MM.1S (cell line): Measurements from ENCODE around the gene SCG3.
"Not testable (repeated sequence)": the region's sequence is repeated elsewhere in the genome, so short reads cannot be mapped to it uniquely, and the experiment has no call there.

Experiments
- DNase-seq: peaks from one replicate; pipeline ENCODE4 v3.0.0-alpha.2; 2015
- H2AFZ ChIP-seq: fragments of 300-600 bp; sonication (generic); 2 replicates; pipeline ENCODE4 v1.6.0; 2016; ENCODE audit warnings: antibody characterized with exemption, low read length
- H3F3A ChIP-seq: fragments of 300-600 bp; sonication (generic); 2 replicates; pipeline ENCODE4 v1.6.1; 2016; ENCODE audit warnings: mild to moderate bottlenecking, antibody characterized with exemption, low read length, moderate library complexity, mixed read lengths; ENCODE audit not compliant: insufficient read depth
- H3K27ac ChIP-seq: fragments of 300-600 bp; sonication (generic); 2 replicates; pipeline ENCODE4 v1.5.1; 2016; ENCODE audit warnings: mild to moderate bottlenecking, low read length
- H3K27me3 ChIP-seq: fragments of 300-600 bp; sonication (generic); replicated peaks from 2 replicates; pipeline ENCODE4 v1.6.0; 2016; ENCODE audit warnings: low read length; ENCODE audit not compliant: insufficient read depth
- H3K36me3 ChIP-seq: fragments of 300-600 bp; sonication (generic); replicated peaks from 2 replicates; pipeline ENCODE4 v1.6.1; 2016; ENCODE audit warnings: mild to moderate bottlenecking, low read length, mixed read lengths; ENCODE audit not compliant: insufficient read depth
- H3K4me1 ChIP-seq: fragments of 300-600 bp; sonication (generic); 2 replicates; pipeline ENCODE4 v1.6.1; 2016; ENCODE audit warnings: low read length, mixed read lengths
- H3K4me2 ChIP-seq: fragments of 300-600 bp; sonication (generic); 2 replicates; pipeline ENCODE4 v1.6.0; 2016; ENCODE audit warnings: low read depth, low read length
- H3K4me3 ChIP-seq: fragments of 300-600 bp; sonication (generic); 2 replicates; pipeline ENCODE4 v1.5.1; 2016; ENCODE audit warnings: low read length, mixed read lengths
- H3K79me2 ChIP-seq: fragments of 300-600 bp; sonication (generic); 2 replicates; pipeline ENCODE4 v1.6.1; 2016; ENCODE audit warnings: mixed run types, low read length, mixed read lengths
- H3K9ac ChIP-seq: fragments of 300-600 bp; sonication (generic); 2 replicates; pipeline ENCODE4 v1.6.1; 2016; ENCODE audit warnings: low read length, mixed read lengths
- H3K9me2 ChIP-seq: fragments of 300-600 bp; sonication (generic); replicated peaks from 2 replicates; pipeline ENCODE4 v1.6.1; 2016; ENCODE audit warnings: mild to moderate bottlenecking, low read length, mixed read lengths; ENCODE audit not compliant: insufficient read depth
- H3K9me3 ChIP-seq: fragments of 300-600 bp; sonication (generic); replicated peaks from 2 replicates; pipeline ENCODE4 v1.6.1; 2016; ENCODE audit warnings: mild to moderate bottlenecking, low read length, mixed read lengths; ENCODE audit not compliant: insufficient read depth
- H4K20me1 ChIP-seq: fragments of 300-600 bp; sonication (generic); 2 replicates; pipeline ENCODE4 v1.6.1; 2016; ENCODE audit warnings: mild to moderate bottlenecking, low read length, moderate library complexity, mixed read lengths; ENCODE audit not compliant: insufficient read depth
- EZH2 ChIP-seq: fragments of 300-600 bp; sonication (generic); optimal IDR thresholded peaks from 2 replicates; pipeline ENCODE3; 2017; ENCODE audit warnings: low read depth, mild to moderate bottlenecking, antibody characterized with exemption, low read length, mixed read lengths
- EZH2phosphoT487 ChIP-seq: fragments of 300-600 bp; sonication (generic); IDR thresholded peaks from 2 replicates; pipeline ENCODE4 v1.6.1; 2018; ENCODE audit warnings: antibody characterized with exemption, low read length
- TF ChIP-seq, protein P1 (sequence below): fragments of 300-600 bp; sonication (generic); IDR thresholded peaks from 2 replicates; pipeline ENCODE4 v1.5.1; 2016; ENCODE audit warnings: antibody characterized with exemption, low read length, mixed read lengths

Gene SCG3

GRCh38 chr15:51649659-51650521 is 31.4 kb upstream of the SCG3 start:
- no peaks in the 10 kb centered on the region for H3K79me2 ChIP-seq

GRCh38 chr15:51652084-51652668 is 29.1 kb upstream of the SCG3 start:
- no peaks in the 10 kb centered on the region for H3K36me3 ChIP-seq
- no peaks in the 10 kb centered on the region for H3K27me3 ChIP-seq
- no peak overlapping the region for H3K27ac ChIP-seq
- no peak overlapping the region for H3K4me2 ChIP-seq
- no peak for DNase-seq
- no peaks in the 10 kb centered on the region for H3F3A ChIP-seq
- no peaks in the 10 kb centered on the region for H4K20me1 ChIP-seq
- no peak overlapping the region for H3K4me3 ChIP-seq
- no peaks in the 10 kb centered on the region for H3K9me2 ChIP-seq
- TF ChIP-seq EZH2phosphoT487 (no peak), EZH2 (no peak)
- TF ChIP-seq, protein P1, sequence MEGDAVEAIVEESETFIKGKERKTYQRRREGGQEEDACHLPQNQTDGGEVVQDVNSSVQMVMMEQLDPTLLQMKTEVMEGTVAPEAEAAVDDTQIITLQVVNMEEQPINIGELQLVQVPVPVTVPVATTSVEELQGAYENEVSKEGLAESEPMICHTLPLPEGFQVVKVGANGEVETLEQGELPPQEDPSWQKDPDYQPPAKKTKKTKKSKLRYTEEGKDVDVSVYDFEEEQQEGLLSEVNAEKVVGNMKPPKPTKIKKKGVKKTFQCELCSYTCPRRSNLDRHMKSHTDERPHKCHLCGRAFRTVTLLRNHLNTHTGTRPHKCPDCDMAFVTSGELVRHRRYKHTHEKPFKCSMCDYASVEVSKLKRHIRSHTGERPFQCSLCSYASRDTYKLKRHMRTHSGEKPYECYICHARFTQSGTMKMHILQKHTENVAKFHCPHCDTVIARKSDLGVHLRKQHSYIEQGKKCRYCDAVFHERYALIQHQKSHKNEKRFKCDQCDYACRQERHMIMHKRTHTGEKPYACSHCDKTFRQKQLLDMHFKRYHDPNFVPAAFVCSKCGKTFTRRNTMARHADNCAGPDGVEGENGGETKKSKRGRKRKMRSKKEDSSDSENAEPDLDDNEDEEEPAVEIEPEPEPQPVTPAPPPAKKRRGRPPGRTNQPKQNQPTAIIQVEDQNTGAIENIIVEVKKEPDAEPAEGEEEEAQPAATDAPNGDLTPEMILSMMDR = no peak
- H2AFZ ChIP-seq = no peak overlapping the region
- H3K79me2 ChIP-seq = no peaks in the 10 kb centered on the region
- H3K4me1 ChIP-seq = no peaks in the 10 kb centered on the region
- H3K9me3 ChIP-seq = no peaks in the 10 kb centered on the region
- no peak overlapping the region for H3K9ac ChIP-seq

More at GRCh38 chr15:51649659-51650521, 31.4 kb upstream of the SCG3 start:
- Histone ChIP-seq H3K4me2 (no peak overlapping the region), H3K36me3 (no peaks in the 10 kb centered on the region), H3K27ac (no peak overlapping the region), H3K9me3 (no peaks in the 10 kb centered on the region), H2AFZ (no peak overlapping the region), H4K20me1 (no peaks in the 10 kb centered on the region), H3K9ac (no peak overlapping the region), H3K4me3 (no peak overlapping the region), H3F3A (no peaks in the 10 kb centered on the region), H3K9me2 (no peaks in the 10 kb centered on the region), H3K27me3 (no peaks in the 10 kb centered on the region), H3K4me1 (no peaks in the 10 kb centered on the region)
- peak; percentile 71 for DNase-seq
- TF ChIP-seq, protein P1 = peak; percentile 81
- TF ChIP-seq EZH2 (no peak), EZH2phosphoT487 (no peak)

GRCh38 chr15:51655401-51656057 is 25.8 kb upstream of the SCG3 start:
- H3K9me3 ChIP-seq, H3K9me2 ChIP-seq, H3K9ac ChIP-seq, DNase-seq, H3K79me2 ChIP-seq, H2AFZ ChIP-seq, H3K4me2 ChIP-seq, H3K4me1 ChIP-seq, H3K36me3 ChIP-seq, H3K4me3 ChIP-seq, H4K20me1 ChIP-seq, H3F3A ChIP-seq, H3K27ac ChIP-seq, H3K27me3 ChIP-seq: not testable (repeated sequence)
